OCI-LY7 (cell line): Measurements from ENCODE around the gene ADGRD2. TPM values are rescaled to one million over a fixed set of nuclear protein-coding genes. Genes with fewer than 3 reads are reported as not detected.

Experiments
- BruUV-seq: library from RNA; stranded (reverse); fragments of 400-500 nt; replicated peaks from 2 replicates; lab custom pipeline; 2021; lab: Mats Ljungman, UMichigan
- CTCF ChIA-PET: fragments of 300-600 bp; sonication (Branson Sonifier 250); formaldehyde crosslinking; loops from one replicate; lab custom pipeline; 2022; ENCODE audit warnings: antibody characterized with exemption; ENCODE audit not compliant: unreplicated experiment; lab: Charles Lee
- POLR2A ChIA-PET: fragments of 300-600 bp; sonication (Branson Sonifier 250); formaldehyde crosslinking; loops from one replicate; lab custom pipeline; 2022; ENCODE audit warnings: antibody characterized with exemption; lab: Charles Lee
- DNase-seq: peaks from one replicate; pipeline ENCODE4 v3.0.0-alpha.2; 2015; ENCODE audit warnings: low spot score
- H2AFZ ChIP-seq: fragments of 200-600 bp; sonication (generic), shearing (Covaris generic); 2 replicates; pipeline ENCODE4 v1.6.1; 2014; ENCODE audit warnings: mild to moderate bottlenecking, antibody characterized with exemption, low read length, moderate library complexity
- H3K27ac ChIP-seq: fragments of 200-600 bp; sonication (generic); 2 replicates; pipeline ENCODE4 v1.5.1; 2014; ENCODE audit warnings: mixed run types, low read depth, mild to moderate bottlenecking, moderate library complexity, low read length, inconsistent platforms; ENCODE audit not compliant: poor library complexity, severe bottlenecking
- H3K36me3 ChIP-seq: fragments of 200-600 bp; sonication (generic); 2 replicates; pipeline ENCODE4 v1.6.1; 2014; ENCODE audit warnings: mild to moderate bottlenecking, antibody characterized with exemption, low read length, moderate library complexity, mixed read lengths; ENCODE audit not compliant: insufficient read depth
- H3K4me1 ChIP-seq: fragments of 200-600 bp; sonication (generic); 2 replicates; pipeline ENCODE4 v1.5.1; 2014; ENCODE audit warnings: mild to moderate bottlenecking, low read length; ENCODE audit not compliant: insufficient read depth, poor library complexity, severe bottlenecking
- H3K4me2 ChIP-seq: fragments of 200-600 bp; sonication (generic); 2 replicates; pipeline ENCODE4 v1.6.1; 2014; ENCODE audit warnings: mild to moderate bottlenecking, low read length
- H3K4me3 ChIP-seq: fragments of 200-600 bp; sonication (generic); 2 replicates; pipeline ENCODE4 v1.5.1; 2014; ENCODE audit warnings: mild to moderate bottlenecking, low read depth, low read length; ENCODE audit not compliant: poor library complexity, severe bottlenecking
- H3K79me2 ChIP-seq: fragments of 200-600 bp; sonication (generic); 2 replicates; pipeline ENCODE4 v1.6.1; 2016; ENCODE audit warnings: low read depth, mild to moderate bottlenecking, low read length, moderate library complexity, mixed read lengths; ENCODE audit not compliant: insufficient read depth
- H3K9me2 ChIP-seq: fragments of 200-600 bp; sonication (generic); 2 replicates; pipeline ENCODE4 v1.6.1; 2016; ENCODE audit warnings: mild to moderate bottlenecking, low read length, mixed read lengths; ENCODE audit not compliant: insufficient read depth
- H3K9me3 ChIP-seq: fragments of 200-600 bp; sonication (generic); 2 replicates; pipeline ENCODE4 v1.6.1; 2014; ENCODE audit warnings: mild to moderate bottlenecking, mixed run types, low read length, mixed read lengths
- H4K20me1 ChIP-seq: fragments of 200-600 bp; sonication (generic); 2 replicates; pipeline ENCODE4 v1.6.1; 2014; ENCODE audit warnings: mild to moderate bottlenecking, antibody characterized with exemption, low read length, moderate library complexity, mixed read lengths; ENCODE audit not compliant: insufficient read depth
- EZH2phosphoT487 ChIP-seq: fragments of 200-600 bp; sonication (generic); IDR thresholded peaks from 2 replicates; pipeline ENCODE4 v1.6.1; 2018; ENCODE audit warnings: low read depth, borderline replicate concordance, mild to moderate bottlenecking, mixed run types, antibody characterized with exemption, low read length, moderate library complexity, mixed read lengths
- intact Hi-C: fragments of 100-400 bp; cut with micrococcal nuclease; formaldehyde crosslinking; loops from one replicate; pipeline ENCODE4 v1.10.0; 2022; ENCODE audit not compliant: unreplicated experiment
- total RNA-seq, 2 experiments: library from RNA; depleted of rRNA in 1 of 2; stranded (reverse); fragments of >200 nt in 1 of 2; shearing (Covaris generic) in 1 of 2; gene quantifications; 2 replicates each; pipeline ENCODE4 v1.2.3, GENCODE V29; 2014 to 2022
- TF ChIP-seq, protein P1 (sequence below): fragments of 200-600 bp; sonication (generic); conservative IDR thresholded peaks from 2 replicates; pipeline ENCODE4 v1.5.1; 2014; ENCODE audit warnings: mild to moderate bottlenecking, antibody characterized with exemption, low read length, moderate library complexity, mixed read lengths

Gene ADGRD2
- total RNA-seq, 2 experiments from 2014 or later: not detected

DNA sequence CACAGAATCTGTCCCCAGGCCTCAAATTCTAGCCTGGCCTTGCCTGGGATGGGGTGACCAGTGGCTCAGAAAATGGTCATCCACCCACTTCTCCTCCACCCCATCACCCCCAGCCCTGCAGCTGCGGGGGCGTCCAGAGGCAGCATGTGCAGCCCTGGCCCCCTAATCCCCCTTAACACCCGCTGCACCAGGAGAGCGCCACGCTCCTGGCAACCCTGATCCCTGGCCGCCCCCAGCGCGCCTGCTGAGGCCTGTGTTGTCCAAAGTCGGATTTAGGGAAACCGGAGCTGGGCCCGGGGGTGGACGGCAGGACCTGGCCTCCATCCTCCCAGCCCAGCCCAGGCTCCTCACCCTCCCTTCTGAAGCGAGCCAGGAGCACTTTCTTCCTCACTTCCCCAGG, 35.0 kb downstream of the ADGRD2 start:
- intact Hi-C loops: no loop called here
- no peak overlapping the region for H3K27ac ChIP-seq
- no peaks in the 10 kb centered on the region for H3K9me3 ChIP-seq
- BruUV-seq: no TSS peak
- no peaks in the 10 kb centered on the region for H3K9me2 ChIP-seq
- H4K20me1 ChIP-seq: no peaks in the 10 kb centered on the region
- no peaks in the 10 kb centered on the region for H3K36me3 ChIP-seq
- H3K4me1 ChIP-seq: peaks cover 3% of the 10 kb centered on the region
- ChIA-PET CTCF (no interaction called here), POLR2A (no interaction called here)
- no peak overlapping the region for H2AFZ ChIP-seq
- H3K79me2 ChIP-seq: no peaks in the 10 kb centered on the region
- no peak overlapping the region for H3K4me3 ChIP-seq
- DNase-seq: no peak
- H3K4me2 ChIP-seq: no peak overlapping the region
- no peak for TF ChIP-seq EZH2phosphoT487
- TF ChIP-seq, protein P1, sequence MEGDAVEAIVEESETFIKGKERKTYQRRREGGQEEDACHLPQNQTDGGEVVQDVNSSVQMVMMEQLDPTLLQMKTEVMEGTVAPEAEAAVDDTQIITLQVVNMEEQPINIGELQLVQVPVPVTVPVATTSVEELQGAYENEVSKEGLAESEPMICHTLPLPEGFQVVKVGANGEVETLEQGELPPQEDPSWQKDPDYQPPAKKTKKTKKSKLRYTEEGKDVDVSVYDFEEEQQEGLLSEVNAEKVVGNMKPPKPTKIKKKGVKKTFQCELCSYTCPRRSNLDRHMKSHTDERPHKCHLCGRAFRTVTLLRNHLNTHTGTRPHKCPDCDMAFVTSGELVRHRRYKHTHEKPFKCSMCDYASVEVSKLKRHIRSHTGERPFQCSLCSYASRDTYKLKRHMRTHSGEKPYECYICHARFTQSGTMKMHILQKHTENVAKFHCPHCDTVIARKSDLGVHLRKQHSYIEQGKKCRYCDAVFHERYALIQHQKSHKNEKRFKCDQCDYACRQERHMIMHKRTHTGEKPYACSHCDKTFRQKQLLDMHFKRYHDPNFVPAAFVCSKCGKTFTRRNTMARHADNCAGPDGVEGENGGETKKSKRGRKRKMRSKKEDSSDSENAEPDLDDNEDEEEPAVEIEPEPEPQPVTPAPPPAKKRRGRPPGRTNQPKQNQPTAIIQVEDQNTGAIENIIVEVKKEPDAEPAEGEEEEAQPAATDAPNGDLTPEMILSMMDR: no peak

DNA sequence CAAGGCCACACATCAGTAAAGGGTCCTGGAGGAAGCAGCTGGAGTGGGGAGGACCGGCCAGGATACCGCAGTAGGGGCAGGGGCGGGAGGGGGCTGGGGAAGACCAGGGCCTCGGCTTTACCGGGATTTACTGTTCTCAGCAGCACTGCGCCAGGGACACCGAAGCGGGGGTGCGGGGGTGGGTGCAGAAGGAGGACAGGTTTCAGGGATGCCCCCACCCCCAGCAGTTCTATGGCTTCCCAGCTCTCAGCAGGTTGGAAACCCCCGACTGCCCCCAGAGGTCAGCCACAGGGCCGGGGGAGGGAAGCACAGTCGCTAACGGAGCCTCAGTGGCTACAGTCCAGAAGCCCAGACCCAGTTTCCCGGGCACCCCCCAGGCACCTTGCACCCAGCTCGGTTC, 35.7 kb downstream of the ADGRD2 start:
- no peaks in the 10 kb centered on the region for H3K79me2 ChIP-seq
- ChIA-PET CTCF (no interaction called here), POLR2A (no interaction called here)
- H3K9me3 ChIP-seq: no peaks in the 10 kb centered on the region
- no TSS peak for BruUV-seq
- no peaks in the 10 kb centered on the region for H3K9me2 ChIP-seq
- no peak overlapping the region for H3K27ac ChIP-seq
- DNase-seq: no peak
- intact Hi-C loops: no loop called here
- no peak overlapping the region for H2AFZ ChIP-seq
- H3K36me3 ChIP-seq: no peaks in the 10 kb centered on the region
- H3K4me1 ChIP-seq: no peaks in the 10 kb centered on the region
- no peak for TF ChIP-seq EZH2phosphoT487
- TF ChIP-seq, protein P1: no peak
- no peak overlapping the region for H3K4me3 ChIP-seq
- H3K4me2 ChIP-seq: no peak overlapping the region
- no peaks in the 10 kb centered on the region for H4K20me1 ChIP-seq

DNA sequence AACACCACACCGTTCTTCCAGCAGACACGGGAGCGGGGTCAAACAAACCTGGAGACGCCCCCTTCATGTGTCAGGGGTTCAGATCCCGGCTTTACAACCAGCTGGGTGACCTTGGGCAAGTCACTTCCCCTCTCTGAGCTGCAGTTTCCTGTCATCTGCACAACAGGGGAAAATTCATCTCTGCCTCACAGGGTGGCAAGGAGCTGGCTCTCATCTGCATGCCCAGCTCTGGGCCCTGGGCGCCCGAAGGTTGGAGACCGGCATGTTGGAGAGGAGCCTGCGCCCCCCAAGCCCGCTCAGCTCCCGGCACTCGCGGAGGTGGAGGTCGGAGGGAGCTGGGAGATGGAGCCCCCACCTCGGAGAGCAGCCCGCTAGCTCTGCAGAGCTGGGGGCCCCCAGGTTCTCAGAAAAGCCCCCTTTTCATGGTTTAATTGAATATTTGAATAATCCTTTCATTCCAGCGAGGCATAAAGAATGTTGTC, 36.6 kb downstream of the ADGRD2 start:
- Histone ChIP-seq H4K20me1 (no peaks in the 10 kb centered on the region), H3K36me3 (no peaks in the 10 kb centered on the region), H3K4me1 (no peaks in the 10 kb centered on the region), H3K27ac (no peak overlapping the region), H3K79me2 (no peaks in the 10 kb centered on the region), H3K4me2 (no peak overlapping the region), H3K4me3 (no peak overlapping the region), H2AFZ (no peak overlapping the region), H3K9me2 (no peaks in the 10 kb centered on the region), H3K9me3 (no peaks in the 10 kb centered on the region)
- no peak for TF ChIP-seq EZH2phosphoT487
- TF ChIP-seq, protein P1: no peak
- intact Hi-C loops: no loop called here
- POLR2A ChIA-PET: no interaction called here
- CTCF ChIA-PET: no interaction called here
- BruUV-seq: no TSS peak
- DNase-seq: no peak
